Right ventricle myocardium superior (tissue), 1 donor: ENCODE results near the gene GOLIM4. TPM values are rescaled to one million over a fixed set of nuclear protein-coding genes. Genes with fewer than 3 reads are reported as not detected.
"Not testable (repeated sequence)": the region's sequence is repeated elsewhere in the genome, so short reads cannot be mapped to it uniquely, and the experiment has no call there.

Source experiments
- ATAC-seq: fragments of 200-7000 bp; cut with Tn5 transposase; one replicate; pipeline ENCODE4 v1.9.1; 2020; ENCODE audit warnings: mild to moderate bottlenecking; ENCODE audit not compliant: poor library complexity
- DNase-seq: peaks from one replicate; pipeline ENCODE4 v3.0.0-alpha.2; 2020
- intact Hi-C: fragments of 100-400 bp; cut with DNase I; formaldehyde crosslinking; loops from one replicate; pipeline ENCODE4 v1.11.2; 2022
- total RNA-seq: library from RNA; stranded (reverse); fragmentation: NEBNext Ultra II Directional; extraction: Animal tissue kit (Norgen Biotek cat#: 25700); gene quantifications from one replicate; pipeline ENCODE4 v1.2.1, GENCODE V29; 2021
- donor health status: DM: no; HTN: yes; CAD: no; lungs with severe emphysema.

GOLIM4 gene
- total RNA-seq, 1 donor from 2014 or later, result 52.6 TPM

DNA sequence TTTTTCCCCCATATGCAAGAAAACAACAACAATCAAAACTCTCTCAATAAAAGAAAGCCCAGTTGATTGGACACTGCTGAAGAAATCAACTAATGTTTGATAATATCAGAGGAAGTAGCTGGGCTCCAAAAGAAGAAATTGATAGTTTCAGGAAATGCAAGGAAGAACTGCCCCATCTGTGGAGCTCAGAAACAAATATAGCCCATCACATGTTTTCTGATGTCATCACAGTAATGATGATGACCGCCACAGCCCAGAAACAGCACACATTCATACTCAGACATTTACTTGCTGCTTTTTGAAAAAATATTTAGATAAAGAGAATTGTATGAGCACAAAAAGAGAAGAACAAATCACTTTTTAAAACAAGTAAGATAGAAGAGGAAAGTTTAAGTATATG, 67.6 kb downstream of the GOLIM4 start:
- ATAC-seq, result no peak
- no peak for DNase-seq
- intact Hi-C loops, result no loop called here

- no peak for DNase-seq
- intact Hi-C loops, result no loop called here
- ATAC-seq, result peak; percentile 70
Observed at GRCh38 chr3:168026764-168027163, 69.0 kb downstream of the GOLIM4 start.

DNA sequence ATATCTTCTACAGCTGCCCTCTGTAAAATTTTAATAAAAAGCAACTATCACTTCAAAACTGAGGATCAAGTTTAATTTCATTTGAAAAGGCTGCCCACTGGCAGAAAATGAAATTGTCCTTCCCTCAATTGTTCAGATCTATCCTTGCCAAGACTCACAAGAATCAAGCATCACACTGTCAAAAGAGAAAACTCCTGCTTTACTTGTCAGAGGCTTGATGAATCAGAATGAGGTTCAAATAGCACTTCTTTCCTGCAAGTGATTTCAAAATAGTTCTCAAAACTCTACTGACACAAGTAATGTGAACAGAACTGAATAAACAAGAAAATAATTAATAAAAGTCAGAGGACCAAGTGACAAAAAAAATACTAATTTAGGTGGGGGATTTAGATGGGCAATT, 70.6 kb downstream of the GOLIM4 start:
- no peak for ATAC-seq
- no peak for DNase-seq
- intact Hi-C loops, result no loop called here

- peak; percentile 71 for ATAC-seq
- no peak for DNase-seq
- intact Hi-C loops, result no loop called here
Observed at GRCh38 chr3:168024537-168024941, 71.2 kb downstream of the GOLIM4 start.

DNA sequence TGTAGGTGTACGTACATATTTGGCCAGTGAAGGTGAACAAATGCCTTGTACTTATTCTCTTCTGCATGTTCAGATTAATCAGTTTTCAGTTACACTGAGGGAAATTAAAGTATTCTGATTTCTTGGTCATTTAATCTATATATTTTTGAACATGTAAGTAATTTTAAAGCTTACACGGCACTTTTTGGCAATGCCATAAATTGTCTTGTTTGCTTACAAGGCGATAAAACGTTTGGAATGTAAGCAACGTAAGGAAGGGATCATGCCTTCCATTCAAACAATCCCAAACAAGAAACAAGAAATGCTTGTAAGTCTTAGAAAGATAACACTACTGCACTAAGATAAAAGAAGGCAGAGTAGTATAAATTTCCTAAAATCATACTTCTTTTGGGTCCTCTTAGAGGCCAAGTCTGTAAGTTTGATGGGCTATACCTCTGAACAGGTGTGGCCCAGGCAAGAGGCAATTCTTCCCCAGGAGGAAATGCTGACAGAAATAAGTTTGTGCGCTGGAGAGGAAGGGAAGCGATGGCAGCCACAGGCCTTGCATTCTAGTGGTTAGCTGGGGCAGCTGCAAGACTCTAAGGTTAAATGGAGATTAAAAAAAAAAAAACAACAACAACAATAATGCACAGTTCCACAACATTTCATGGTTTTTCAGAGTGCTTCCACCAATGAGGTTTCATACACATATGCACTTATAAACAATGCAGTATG, 73.8 kb downstream of the GOLIM4 start:
- DNase-seq, result no peak
- intact Hi-C loops, result no loop called here
- ATAC-seq, result no peak

- ATAC-seq, intact Hi-C loops, DNase-seq: not testable (repeated sequence)
Observed at GRCh38 chr3:168011280-168011679, 84.4 kb downstream of the GOLIM4 start.

- ATAC-seq (no peak), DNase-seq (no peak)
- intact Hi-C loops, result no loop called here
Observed at GRCh38 chr3:168006584-168006983, 89.1 kb downstream of the GOLIM4 start.

GRCh38 chr3:168003911-168004310, 91.8 kb downstream of the GOLIM4 start:
- ATAC-seq, result no peak
- intact Hi-C loops, result no loop called here

DNA sequence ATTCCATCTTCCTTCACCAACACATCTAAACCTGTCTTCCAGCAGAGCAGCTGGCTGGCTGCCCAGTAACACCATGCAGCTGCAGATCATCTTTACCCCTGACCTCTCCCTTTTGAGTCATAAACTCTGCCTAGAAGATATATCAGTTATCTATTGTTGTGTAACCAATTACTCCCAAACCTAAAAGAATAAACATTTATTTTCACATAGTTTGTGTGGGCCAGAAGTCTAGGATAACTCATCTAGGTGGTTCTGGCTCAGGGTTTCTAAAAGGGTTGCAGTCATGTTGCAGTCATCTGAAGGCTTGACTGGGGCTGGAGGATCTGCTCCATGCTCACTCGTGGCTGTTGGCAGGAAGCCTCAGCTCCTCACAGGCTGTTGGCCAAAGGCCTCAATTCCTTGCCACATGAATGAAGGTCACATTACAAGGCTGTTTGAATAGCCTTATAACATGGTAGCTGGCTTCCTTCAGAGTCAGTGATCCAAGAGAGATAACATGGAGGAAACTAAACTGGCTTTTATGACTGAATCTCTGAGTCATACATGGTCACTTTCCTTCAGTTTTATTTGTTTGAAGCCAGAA, 92.8 kb downstream of the GOLIM4 start:
- ATAC-seq (no peak), DNase-seq (no peak)
- intact Hi-C loops, result no loop called here

More at GRCh38 chr3:168003911-168004310, 91.8 kb downstream of the GOLIM4 start:
- no peak for DNase-seq

GRCh38 chr3:168001244-168001643, 94.5 kb downstream of the GOLIM4 start:
- ATAC-seq, result no peak
- no peak for DNase-seq
- intact Hi-C loops, result no loop called here

DNA sequence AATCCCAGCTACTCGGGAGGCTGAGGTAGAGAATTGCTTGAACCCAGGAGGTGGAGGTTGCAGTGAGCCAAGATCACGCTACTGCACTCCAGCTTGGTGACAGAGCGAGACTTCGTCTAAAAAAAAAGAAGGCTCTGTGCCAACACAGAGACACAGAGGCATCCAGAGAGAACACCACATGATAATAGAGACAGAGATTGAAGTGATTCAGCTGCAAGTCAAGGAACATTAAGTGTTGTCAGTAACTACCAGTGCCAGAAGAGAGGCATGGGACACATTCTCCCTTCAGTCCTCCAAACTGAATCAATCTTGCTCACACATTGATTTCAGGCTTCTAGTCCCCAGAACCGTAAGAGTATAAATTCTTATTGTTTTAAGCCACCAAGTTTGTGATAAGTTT, 97.5 kb downstream of the GOLIM4 start:
- intact Hi-C loops, result no loop called here
- DNase-seq, result no peak
- no peak for ATAC-seq

- DNase-seq, result no peak
- no peak for ATAC-seq
- intact Hi-C loops, result no loop called here
Observed at GRCh38 chr3:167996514-167996913, 99.2 kb downstream of the GOLIM4 start.

GRCh38 chr3:167992381-167992780, 103.3 kb downstream of the GOLIM4 start:
- ATAC-seq (no peak), DNase-seq (no peak)
- intact Hi-C loops, result no loop called here

DNA sequence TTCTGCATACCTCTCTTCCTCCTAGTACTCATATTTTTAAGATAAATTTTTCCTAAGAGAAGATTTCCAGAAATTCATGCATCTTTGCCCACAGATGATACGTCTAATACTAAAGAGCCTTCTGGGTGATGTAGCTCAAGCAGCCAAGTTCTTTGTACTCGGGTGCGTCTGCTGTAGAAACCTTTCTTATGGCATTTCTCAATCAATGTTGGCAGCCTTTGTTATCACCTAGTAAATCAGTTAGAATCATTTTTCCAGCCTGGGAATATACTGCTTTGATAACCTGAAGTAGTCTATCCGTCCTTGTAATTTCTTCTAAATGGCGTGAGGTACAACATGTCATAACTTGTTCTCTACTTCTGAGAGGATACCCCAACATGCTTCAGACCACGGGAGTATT, 104.5 kb downstream of the GOLIM4 start:
- DNase-seq (no peak), ATAC-seq (no peak)
- intact Hi-C loops, result no loop called here

DNA sequence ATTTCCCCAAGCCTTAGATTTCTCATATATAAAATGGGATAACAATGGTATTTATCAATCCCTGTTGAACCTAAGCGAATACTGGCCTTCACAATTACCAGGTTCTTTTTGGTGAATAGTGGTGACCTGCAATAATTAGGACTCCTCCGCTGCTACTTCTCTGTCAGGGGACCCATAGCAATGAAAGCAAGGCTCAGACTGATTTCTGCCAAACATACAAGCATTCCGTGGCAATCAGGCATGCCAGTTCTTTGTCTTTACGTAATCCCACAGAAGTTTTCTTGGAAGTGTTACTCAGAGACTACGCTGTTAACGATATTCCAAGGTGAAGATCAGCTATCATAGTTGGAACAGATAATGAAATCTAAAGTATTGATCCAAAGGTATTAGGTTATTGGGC, 105.7 kb downstream of the GOLIM4 start:
- ATAC-seq, result peak; percentile 68
- no peak for DNase-seq
- intact Hi-C loops, result no loop called here

GRCh38 chr3:167989066-167989465, 106.7 kb downstream of the GOLIM4 start:
- no peak for ATAC-seq
- intact Hi-C loops, result no loop called here
- no peak for DNase-seq

DNA sequence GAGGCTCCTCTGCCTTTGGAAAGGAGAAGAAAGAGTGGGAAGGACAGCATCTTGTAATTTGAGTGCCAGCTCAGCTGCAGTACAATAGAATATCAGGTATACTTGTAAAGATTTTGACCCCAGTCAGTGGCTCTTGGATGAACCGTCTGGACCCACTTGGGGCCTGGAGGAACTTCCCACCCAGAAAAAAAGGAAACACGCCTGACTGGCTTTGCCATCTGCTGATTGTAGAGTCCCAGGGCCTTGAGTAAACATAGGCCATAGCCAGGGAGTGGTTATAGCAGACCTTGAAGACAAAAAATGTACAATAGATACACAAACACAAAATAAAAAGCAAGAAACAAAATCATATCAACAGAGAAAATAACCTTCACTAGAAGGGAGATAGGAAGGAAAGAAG, 112.1 kb downstream of the GOLIM4 start:
- DNase-seq (no peak), ATAC-seq (no peak)
- intact Hi-C loops, result no loop called here

DNA sequence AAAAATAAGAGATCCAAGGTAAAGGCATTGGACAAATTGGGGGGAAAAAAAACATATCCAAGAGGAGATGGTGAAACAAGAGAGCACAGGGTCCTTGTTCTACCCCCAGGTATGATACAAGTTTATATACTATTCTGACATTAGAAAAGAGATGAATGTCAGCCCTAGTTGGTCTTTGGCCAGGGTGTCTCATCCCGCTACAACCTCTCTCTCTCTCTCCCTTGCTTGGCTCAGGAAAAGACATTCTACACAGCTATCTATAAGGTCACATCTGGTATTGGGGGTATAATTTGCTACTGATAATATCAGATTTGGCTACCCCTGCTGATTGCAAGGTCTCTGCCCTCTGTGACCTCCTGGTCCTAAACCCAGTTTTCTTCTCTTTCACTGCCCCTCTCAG, 117.2 kb downstream of the GOLIM4 start:
- intact Hi-C loops, result no loop called here
- no peak for DNase-seq
- ATAC-seq, result no peak

DNA sequence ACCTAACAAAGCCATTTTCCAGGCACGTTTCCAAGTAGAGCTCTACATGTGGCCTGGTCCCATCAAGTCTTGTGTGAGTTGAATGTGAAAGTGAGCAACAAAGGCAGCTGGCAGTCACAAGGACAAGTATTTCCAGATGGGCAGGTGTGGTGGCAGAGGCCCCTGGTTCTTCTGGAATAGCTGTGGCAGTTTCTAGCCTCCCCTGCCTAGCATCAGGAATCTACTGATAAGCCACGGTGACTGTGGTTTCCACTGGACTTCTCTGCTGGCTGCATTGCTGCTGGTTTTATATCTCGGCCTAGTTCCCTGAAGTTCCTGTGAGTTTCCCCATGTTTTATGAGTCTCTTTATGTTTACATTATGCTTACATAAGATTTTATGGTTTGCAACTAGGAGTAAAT, 117.7 kb downstream of the GOLIM4 start:
- DNase-seq (no peak), ATAC-seq (no peak)
- intact Hi-C loops, result no loop called here

GRCh38 chr3:167976516-167977361, 119.0 kb downstream of the GOLIM4 start:
- DNase-seq (no peak), ATAC-seq (no peak)
- intact Hi-C loops, result no loop called here
